Measurements from ENCODE around the gene CLPSL1.

- TF ChIP-seq POLR2A (IDR thresholded peaks at IDR 0.05) (no peak), CTCF (IDR thresholded peaks at IDR 0.05) (no peak), EP300 (IDR thresholded peaks at IDR 0.05) (no peak)
Measured at GRCh38 chr6:35823601-35824000, 42.8 kb downstream of the CLPSL1 start.
